ENCODE measurements around the gene NDOR1.

The NDOR1 gene

DNA sequence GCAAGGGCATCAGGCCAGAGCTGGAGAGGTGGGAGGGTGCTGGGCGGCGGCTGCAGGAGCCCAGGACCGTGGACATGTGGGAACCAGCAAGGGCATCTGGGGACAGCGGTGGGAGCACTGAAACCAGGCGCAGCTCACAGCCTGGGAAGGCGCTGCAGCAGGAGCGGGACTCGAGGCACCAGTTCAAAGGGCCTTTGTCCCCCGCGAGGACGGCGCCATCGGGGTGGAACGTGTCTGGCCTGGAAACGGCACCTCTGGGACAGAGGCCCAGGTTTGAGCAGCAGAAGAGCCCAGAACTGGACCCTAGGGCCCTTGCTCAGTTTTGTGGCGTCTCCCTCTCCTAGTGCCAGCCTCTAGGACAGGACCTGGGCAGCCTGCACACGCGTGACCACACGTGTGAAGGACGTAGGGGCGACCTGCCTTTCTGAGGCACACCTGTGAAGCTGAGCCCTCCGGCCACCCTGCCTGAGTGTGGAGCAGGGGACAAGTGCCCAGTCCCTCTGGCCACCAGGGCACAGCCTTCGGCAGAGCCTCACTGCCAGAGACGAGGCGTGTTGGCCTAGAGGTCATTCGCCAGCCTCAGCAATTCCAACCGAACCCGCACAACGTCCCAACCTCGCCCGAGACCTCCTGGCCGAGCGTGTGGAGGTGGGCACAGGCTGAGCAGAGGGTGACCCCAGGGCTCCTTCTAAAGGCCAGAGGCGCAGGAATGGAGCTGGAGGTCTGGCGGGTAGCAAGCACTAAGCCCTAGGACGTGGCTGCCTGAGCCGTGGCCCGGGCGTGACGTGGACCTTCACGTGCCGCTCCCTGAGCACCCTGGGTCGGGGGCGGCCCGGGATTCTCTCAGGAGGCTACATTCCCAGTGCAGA lies 31.5 kb upstream of the NDOR1 start:
- DNase-seq (ENCODE audit: low read depth) = no peak
- peak overlapping the region; percentile 36 for H3K4me3 ChIP-seq (ENCODE audit: low read depth, low read length)
- TF ChIP-seq, protein P1, sequence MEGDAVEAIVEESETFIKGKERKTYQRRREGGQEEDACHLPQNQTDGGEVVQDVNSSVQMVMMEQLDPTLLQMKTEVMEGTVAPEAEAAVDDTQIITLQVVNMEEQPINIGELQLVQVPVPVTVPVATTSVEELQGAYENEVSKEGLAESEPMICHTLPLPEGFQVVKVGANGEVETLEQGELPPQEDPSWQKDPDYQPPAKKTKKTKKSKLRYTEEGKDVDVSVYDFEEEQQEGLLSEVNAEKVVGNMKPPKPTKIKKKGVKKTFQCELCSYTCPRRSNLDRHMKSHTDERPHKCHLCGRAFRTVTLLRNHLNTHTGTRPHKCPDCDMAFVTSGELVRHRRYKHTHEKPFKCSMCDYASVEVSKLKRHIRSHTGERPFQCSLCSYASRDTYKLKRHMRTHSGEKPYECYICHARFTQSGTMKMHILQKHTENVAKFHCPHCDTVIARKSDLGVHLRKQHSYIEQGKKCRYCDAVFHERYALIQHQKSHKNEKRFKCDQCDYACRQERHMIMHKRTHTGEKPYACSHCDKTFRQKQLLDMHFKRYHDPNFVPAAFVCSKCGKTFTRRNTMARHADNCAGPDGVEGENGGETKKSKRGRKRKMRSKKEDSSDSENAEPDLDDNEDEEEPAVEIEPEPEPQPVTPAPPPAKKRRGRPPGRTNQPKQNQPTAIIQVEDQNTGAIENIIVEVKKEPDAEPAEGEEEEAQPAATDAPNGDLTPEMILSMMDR (IDR thresholded peaks at IDR 0.05; ENCODE audit: control insufficient read depth, extremely low read depth, insufficient read depth) = no peak

DNA sequence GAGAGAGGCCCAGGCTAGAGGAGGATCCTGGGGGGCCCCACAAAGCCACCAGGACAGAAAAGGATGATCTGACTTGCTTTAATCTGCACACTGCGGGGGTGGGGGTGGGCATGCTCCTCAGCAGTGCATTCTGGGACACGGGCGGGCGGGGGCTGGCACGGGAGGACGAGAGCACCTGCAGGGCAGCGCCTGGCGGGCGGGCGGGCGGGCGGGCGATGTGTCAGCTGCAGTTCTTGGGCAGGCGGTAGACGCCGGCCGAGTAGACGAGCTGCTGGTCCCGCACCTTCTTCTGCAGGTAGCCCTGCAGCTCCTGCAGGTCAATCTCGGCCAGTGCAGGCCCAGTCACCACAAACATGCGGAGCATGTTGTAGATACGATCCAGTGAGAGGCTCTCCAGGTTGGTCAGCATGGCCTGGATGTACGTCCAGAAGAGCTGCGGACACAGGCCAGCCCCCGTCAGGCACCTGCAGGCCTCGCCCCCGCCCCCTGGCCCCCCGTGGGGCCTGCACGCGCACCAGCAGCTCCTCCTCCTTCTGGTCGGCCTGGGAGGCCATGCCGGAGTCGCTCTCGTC lies 30.7 kb upstream of the NDOR1 start:
- no peak for DNase-seq (ENCODE audit: low read depth)
- no peak overlapping the region for H3K4me3 ChIP-seq (ENCODE audit: low read depth, low read length)
- TF ChIP-seq, protein P1 (IDR thresholded peaks at IDR 0.05; ENCODE audit: control insufficient read depth, extremely low read depth, insufficient read depth) = no peak

DNA sequence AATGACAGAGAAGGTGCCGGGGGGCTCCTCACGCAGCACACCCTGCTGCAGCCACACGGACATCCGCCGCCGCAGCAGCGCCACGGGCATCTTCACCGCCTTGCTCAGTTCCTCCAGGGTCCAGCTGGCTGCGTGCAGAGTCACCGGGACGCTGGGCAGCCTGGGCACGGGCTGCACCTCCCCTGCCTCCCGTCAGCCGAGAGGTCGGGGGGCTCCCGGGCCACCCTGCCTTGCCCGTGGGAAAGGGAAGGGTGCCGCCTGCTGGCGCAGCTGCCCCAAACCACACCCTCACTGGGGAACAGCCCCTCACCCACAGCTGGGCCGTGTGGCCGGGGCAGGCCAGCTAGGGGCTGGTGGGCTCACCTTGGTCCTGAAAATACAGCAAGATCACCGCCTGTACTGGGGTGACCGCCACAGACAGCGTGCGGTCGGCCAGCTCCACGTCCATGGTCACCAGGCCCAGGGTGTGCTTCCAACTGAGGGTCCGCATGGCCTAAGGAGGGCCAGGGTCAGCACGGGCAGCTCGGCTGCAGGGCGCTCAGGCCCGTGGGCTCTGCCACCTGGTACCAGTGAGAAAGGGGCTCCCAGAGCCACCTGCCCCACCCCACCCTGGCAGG lies 30.0 kb upstream of the NDOR1 start:
- DNase-seq (ENCODE audit: low read depth) = no peak
- TF ChIP-seq, protein P1 (IDR thresholded peaks at IDR 0.05; ENCODE audit: control insufficient read depth, extremely low read depth, insufficient read depth) = no peak
- no peak overlapping the region for H3K4me3 ChIP-seq (ENCODE audit: low read depth, low read length)

DNA sequence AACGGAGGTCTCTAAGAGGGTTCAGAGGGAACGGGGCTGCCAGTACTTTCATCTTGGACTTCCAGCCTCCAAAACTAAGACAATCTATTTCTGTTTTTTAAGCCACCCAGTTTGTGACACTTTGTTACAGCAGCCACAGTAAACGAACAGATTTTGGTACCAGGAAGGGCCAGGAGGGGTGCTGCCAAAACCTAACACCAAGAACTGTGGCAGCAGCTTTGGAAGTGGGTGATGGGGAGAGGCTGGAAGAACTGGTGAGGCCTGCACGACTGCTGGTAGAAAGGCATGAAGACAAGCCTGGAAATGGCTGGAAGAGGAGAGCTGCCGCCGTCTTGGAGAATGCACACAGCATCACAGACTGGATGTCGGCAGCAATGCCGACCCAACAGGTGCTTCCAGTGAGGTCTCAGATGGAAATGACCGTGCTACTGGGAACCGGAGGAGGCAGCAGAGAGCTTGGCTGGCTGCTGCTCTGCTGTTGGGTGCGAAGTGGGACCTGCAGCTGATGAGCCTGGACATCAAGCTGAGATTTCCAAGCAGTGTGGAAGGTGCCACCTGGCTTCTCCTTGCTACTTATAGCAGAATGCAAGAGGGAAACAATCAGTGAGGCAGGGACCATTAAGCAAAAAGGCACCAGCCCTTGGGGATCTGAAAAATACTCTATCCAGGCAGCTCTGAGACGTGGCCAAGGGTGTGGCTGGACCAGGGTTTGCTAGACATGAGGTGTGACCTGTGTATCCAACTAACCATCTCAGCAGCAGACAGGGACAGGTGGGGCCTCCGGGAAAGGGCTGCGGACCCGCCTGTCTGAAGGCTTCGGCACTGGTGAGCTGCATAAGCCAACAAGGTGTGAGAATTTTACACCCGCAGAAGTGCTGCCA lies 29.0 kb upstream of the NDOR1 start:
- DNase-seq (ENCODE audit: low read depth) = no peak
- TF ChIP-seq, protein P1 (IDR thresholded peaks at IDR 0.05; ENCODE audit: control insufficient read depth, extremely low read depth, insufficient read depth) = peak; percentile 76
- H3K4me3 ChIP-seq (ENCODE audit: low read depth, low read length) = no peak overlapping the region

DNA sequence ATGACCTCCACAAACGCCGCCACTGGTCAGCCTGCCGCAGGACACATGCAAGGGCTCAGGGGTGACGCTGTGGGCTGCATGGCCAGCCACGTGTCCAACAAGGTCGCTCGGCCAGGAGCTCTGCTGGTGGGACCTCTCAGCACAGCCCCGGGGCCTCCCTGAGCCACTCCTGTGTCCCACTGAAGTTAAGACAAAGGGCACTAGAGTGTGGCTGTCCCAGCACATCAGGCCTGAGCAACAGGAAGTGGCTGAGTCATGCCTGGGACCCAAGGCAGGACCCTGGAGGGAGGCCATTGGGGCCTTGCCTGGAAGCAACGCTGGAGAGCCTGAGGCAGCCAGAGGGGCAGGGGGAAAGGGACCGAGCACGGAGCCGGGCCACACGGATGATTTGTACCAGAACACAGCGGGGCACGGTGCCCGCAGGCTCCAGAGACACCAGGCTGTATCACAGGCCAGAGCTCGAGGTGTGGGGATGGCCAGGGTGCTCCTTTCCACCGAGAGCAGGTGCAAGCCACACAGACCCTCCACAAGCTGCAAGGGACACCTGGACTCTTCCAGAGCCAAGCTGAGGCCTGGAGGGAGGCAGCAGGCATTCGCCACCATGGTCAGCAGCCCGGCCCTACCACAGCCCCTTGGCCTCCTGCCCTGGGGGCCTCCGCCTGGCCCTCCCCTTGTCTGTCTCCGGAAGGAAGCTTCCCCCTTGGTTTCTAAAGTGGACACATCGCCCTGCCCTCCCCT lies 27.1 kb upstream of the NDOR1 start:
- TF ChIP-seq, protein P1 (IDR thresholded peaks at IDR 0.05; ENCODE audit: control insufficient read depth, extremely low read depth, insufficient read depth) = no peak
- DNase-seq (ENCODE audit: low read depth) = no peak
- H3K4me3 ChIP-seq (ENCODE audit: low read depth, low read length) = no peak overlapping the region

Data from LNCaP clone FGC (cell line).